HG02938 (cell line): Measurements from ENCODE around the gene ZSWIM2.
"Not testable (repeated sequence)": the region's sequence is repeated elsewhere in the genome, so short reads cannot be mapped to it uniquely, and the experiment has no call there.

Source experiments
- ATAC-seq: cut with Tn5 transposase; IDR thresholded peaks from one replicate; pipeline ENCODE4 v1.9.1; 2021; ENCODE audit warnings: mild to moderate bottlenecking, moderate library complexity; ENCODE audit not compliant: unreplicated experiment

Gene ZSWIM2, protein sequence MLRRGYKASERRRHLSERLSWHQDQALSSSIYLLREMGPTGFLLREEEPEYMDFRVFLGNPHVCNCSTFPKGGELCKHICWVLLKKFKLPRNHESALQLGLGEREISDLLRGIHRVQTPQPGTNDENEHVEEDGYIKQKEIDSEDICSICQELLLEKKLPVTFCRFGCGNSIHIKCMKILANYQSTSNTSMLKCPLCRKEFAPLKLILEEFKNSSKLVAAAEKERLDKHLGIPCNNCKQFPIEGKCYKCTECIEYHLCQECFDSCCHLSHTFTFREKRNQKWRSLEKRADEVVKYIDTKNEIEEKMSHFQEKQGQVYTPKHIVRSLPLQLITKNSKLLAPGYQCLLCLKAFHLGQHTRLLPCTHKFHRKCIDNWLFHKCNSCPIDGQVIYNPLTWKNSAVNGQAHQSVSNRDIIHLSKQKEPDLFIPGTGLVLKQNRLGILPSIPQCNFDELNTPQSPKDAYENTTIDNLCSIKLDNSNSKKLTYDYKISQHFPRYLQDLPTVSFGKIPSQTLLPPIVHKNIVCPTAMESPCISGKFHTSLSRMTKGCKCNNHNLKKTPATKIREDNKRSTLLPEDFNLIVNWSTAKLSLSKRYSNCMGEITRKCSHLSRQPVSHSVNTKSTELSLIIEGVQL

DNA sequence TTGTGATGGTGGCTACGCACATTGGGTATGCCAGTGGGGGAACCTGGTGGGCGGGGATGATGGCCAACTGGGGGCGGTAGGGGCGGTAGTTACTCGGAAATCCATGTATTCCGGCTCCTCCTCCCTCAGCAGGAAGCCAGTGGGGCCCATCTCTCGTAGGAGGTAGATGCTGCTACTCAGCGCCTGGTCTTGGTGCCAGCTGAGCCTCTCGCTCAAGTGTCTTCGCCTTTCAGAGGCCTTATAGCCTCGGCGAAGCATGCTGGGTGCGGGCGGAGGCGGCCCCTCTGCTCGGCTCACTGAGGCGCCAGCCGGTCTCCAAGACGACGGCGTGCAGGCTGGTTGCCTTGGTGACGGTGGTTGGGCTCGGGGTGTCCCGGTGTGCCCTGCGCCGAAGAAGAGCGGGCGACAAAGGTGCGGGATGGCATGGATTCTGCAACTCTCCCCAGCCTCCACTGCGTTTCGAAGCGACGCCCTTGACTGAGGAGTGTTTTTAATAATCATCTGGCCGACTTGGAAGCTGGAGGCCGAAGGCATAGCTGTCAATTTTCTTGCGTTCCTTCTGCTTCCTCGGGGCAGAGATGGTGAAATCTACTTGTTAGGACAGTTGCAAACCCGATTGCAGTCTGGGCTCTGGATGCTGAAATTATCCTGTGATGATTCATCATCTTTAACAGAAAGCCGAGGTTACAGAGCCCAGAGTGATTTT, at the start of gene ZSWIM2:
Gene ZSWIM2, minus strand, starts transcription at position 298 of the 706 bp plus-strand sequence. Its CDS starts 40 bp downstream, at position 258.
- peak; percentile 86 for ATAC-seq

DNA sequence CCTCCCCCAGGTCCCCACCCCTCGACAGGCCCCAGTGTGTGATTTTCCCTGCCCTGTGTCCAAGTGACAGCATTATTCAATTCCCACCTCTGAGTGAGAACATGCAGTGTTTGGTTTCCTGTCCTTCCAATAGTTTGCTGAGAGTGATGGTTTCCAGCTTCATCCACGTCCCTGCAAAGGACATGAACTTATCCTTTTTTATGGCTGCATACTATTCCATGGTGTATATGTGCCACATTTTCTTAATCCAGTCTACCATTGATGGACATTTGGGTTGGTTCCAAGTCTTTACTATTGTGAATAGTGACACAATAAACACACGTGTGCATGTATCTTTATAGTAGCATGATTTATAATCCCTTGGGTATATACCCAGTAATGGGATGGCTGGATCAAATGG, 47.2 kb upstream of the ZSWIM2 start:
- not testable (repeated sequence) for ATAC-seq

DNA sequence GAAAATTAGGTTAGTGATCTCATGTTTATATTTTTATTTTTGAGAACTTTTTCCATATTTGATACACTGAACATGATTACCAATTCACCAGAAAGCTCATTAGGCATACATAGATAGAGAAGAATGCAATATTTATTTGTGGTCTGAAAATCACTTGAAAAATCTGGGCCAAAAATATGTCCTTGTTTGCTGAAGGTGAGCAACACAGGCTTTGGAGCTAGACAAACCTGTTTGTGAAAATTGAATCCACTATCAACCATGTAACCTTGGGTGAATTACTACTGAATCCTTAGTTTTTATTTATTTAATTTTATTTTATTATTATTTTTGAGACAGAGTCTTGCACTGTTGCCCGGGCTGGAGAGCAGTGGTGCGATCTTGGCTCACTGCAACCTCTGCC, 46.5 kb upstream of the ZSWIM2 start:
- no peak for ATAC-seq

DNA sequence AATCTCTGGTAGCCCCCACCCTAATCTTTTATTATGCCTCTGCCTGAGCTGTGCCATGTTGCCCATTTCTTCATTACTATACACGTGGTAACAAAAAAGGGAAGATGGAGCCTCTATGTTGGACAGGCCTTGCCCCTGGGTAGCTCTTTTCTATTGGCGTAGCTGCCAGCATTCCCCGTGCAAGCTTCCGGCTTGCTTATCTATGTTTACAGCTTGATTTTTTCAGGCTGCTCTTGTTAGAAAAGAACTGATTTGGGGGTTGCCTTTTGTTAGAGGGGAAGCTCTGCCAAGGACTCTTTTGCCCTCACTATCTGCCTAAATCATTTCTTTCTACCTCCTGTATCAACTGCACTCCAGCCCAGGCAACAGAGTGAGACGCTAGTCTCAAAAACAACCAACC, 45.5 kb upstream of the ZSWIM2 start:
- no peak for ATAC-seq

DNA sequence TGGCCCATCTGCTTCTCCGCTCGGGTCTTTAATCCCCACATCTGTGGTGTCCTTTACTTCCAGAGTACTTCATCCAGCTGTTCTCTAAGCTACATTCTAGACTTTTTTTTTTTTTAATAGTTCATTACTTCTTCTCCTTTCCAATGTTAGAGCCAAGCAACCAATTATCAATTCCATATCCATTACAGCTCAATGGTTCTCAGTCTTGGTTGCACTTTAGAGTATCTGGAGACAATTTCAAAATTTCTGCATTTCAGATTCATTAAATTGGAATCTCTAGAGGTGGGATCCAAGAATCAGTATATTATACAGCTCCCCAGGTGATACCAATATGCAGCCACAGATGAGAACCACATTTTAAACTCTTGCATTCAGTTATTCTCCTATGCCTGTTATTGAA, 43.9 kb upstream of the ZSWIM2 start:
- no peak for ATAC-seq

- no peak for ATAC-seq
Measured at GRCh38 chr2:186891185-186891621, 42.2 kb upstream of the ZSWIM2 start.

DNA sequence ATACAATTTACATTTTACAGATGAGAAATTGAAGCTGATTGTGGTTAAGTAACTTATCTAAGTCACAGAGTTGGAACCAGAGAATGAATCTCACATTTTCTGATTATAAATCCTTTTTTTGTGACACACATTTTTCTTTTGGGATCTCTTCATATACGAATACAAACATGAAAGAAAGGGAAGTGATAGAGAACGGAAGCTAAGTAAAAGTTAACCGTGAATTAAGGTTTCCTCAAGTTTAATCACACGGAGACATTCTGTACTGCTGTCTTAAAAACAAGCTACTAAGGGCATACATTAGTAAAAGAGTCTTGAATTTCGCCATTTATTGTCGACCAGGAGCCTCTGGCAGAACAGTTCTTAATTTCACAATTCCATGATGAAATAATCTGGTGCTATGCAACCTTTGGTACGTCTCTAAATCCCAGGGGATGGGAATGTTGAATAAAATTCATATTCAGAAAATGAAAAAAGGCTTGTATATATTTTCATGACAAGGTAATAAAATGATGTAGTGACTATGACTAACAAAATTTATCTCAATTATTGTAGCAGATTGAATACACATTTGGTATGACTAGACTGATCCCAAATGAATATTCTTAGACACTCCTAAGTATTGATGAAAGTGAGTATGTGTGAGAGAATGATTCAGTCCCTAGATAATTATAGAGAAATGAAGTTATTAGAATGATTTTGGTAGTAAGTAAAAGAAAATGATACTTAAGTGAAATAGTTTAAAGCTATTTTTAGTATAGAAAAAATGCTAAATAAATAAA, 40.3 kb upstream of the ZSWIM2 start:
- no peak for ATAC-seq

DNA sequence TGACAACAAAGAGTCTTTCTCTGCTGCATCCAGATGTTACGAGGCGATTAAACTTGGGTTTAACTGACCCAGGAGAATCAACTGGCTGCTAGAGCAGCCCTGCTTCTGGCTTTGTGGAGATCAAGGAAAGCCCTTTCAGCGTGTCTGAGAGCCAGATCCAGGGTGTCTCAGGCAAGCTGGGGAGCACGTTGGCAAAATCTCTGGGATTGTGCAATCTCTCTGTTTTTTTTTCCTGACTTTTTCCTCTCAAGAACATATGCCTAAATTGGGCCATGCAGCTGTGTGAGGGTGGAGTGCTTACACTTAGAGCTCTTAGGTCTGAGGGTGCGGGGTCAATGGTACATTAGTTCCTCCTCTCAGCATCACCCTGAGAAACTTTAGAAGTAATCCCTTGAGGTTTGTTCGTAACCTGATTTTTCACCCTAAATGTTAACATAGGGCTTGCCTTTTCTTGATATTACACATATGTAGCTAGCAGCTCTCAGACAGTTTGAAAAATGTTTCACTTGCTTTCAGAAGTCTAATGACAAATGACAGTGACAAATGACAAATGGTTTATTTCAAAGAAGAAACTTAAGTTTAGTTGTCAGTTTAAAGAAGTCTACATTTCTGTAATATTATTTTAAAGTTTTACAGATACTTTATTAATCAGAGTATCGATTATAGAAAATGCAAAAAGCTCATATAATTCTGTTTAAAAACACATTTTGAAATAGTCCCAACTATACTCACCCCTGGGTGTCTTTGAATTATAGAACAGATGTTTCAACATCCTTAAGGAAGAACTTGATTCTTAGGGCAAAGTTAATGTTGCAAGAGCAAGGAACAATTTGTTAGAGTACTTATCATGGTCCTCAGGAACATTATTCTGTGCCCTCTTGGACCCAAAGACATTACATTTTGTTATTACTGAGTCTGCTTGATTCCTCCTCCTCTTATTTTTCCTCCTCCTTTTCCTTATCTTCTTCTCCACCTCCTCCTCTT, 38.4 kb upstream of the ZSWIM2 start:
- peak; percentile 70 for ATAC-seq

- ATAC-seq: no peak
Measured at GRCh38 chr2:186884587-186884986, 35.6 kb upstream of the ZSWIM2 start.

GRCh38 chr2:186883666-186884065, 34.7 kb upstream of the ZSWIM2 start:
- no peak for ATAC-seq

DNA sequence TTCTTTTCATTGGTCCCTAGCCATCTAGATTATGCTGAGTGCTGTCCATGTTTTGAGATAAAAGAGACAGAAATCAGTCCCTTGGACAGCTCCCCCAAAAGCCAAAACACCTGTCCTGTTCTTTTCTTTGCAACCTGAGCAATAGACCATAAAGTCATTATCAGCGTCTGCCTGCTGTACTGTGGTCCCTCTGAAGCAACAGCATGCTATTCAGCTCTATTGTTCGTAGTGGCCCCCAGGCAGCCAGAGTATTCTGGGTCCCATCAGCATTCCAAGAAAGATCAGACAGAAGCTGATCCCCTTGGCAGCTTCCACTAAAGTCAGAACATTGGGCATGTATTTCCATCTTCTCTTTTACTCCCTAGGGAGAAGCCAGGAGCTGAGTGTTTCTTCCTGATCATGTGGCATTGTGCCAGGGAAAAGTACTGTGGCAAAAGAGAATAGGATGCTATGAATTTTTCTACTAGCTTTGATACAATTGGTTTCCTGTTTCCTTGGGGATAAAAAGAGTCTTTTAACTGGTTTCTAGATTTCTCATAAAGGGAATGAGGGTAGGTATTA, 33.6 kb upstream of the ZSWIM2 start:
- no peak for ATAC-seq

GRCh38 chr2:186881660-186882059, 32.7 kb upstream of the ZSWIM2 start:
- ATAC-seq: no peak

DNA sequence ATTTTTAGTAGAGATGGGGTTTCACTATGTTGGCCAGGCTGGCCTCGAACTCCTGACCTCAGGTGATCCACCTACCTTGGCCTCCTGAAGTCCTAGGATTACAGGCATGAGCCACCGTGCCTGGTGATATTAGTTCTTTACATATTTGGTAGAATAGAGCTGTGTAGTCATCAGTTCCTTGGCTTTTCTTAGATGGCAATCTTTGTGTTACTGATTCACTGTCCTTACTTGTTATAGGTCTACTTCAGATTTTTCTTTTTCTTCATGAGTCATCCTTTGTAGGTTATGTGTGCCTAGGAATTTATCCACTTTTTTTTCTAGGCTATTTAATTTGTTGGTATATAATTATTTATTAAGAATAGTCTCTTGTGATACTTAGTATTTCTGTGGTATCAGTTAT, 30.3 kb upstream of the ZSWIM2 start:
- ATAC-seq: no peak

DNA sequence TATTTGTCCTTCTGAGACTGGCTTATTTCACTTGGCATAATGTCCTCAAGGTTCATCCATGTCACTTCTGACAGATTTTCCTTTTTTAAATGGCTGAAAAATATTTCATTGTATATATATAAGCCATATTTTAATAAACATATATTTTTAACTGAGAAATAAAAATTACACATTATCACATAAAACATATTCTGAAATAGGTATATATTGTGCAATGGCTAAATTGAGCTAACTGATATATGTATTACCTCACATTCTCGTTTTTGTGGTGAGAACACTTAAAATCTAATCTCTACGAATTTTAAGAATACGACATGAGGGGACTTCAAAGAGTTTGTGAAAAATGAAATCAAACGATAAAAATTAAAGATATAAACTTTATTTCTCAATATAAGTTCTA, 25.7 kb upstream of the ZSWIM2 start:
- no peak for ATAC-seq

GRCh38 chr2:186871881-186872280, 22.9 kb upstream of the ZSWIM2 start:
- ATAC-seq: no peak

DNA sequence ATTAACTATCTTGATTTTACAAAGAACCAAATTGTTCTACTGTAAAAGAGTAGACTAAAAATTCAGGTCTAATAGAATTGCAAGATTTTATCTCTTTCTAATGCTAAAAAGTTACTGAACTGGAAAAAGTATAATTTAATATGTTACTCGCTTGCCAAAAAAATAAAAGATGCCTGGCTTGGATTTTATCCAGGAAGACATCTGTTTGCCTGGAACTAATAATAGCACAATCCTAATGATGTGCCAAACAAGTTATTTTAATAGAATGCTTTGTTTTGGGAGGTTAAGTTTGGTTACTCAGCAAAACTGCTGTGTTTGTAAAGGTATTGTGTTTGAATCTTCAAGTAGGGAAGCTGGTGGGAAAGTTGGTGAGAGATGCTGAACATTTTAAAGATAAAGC, 19.4 kb upstream of the ZSWIM2 start:
- no peak for ATAC-seq

- ATAC-seq: peak; percentile 72
Measured at GRCh38 chr2:186862869-186863709, 14.1 kb upstream of the ZSWIM2 start.

DNA sequence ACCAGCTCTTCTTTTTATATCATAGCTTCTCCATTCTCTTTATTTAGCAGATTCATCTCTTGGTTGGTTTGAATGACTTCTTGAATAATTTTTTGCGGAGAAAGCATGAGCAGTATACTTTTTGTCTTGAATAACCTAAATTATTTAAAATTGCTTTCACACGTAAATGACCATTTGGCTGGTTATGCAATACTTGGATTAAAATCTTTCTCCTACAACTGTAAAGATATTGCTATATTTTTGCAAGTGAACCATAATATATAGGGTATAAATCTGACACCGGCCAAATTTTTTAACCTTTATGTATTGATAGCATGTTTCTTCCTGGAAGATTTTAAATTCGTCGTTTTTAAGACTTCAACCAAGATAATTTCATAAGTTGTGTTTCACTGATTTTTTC, 6.2 kb upstream of the ZSWIM2 start:
- no peak for ATAC-seq

GRCh38 chr2:186853951-186854350, 5.0 kb upstream of the ZSWIM2 start:
- ATAC-seq: no peak
